Stimulated activated CD8-positive, alpha-beta memory T cell treated with anti-CD3 and anti-CD28 coated beads, Interleukin-4, amount 100 ng/mL, for 4 hours (primary cell): ENCODE results near the gene C16orf54.
"Not testable (repeated sequence)": the region's sequence is repeated elsewhere in the genome, so short reads cannot be mapped to it uniquely, and the experiment has no call there.

Source experiments
- DNase-seq, 2 donors: peaks; one replicate each; pipeline ENCODE4 v3.0.0-alpha.2; 2020; ENCODE audit warnings: low read depth in 2 of 2, low spot score in 1 of 2

C16orf54 gene

DNA sequence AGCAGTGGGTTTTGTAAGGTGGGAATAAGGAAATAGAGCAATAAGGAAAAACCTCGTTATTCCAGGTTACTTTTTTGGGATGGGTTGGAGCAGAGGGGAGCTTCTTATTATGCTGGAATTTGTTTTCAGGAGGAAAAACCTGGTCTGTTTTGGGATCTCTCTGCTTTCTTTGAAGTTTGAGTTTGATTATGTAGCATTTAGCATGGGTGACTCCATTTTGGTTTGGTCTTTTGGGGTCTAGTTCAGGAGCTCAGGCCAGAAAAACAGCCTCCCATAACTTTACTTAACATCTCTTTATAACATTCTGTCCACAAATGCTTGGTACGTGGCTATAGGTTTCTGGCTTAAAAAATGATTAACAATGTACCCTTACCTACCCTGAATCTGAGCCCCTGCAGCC is 23.7 kb upstream of the C16orf54 start:
- no peak for DNase-seq

DNA sequence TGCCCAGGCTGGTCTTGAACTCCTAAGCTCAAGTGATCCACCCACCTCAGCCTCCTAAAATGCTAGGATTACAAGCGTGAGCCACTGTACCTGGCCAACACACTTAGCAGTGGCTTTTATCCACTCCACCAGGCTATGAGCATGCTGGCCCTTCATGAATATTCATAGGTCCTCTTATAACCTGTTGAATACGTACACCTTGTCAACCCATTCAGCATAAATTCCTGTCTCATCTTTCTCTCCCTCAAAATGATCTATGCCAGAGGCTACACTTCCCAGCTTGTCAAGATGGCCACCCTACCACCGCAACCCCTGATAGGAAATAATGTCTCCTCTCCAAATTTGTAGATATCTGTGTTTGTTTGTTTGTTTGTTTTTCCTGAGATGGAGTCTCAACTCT is 21.3 kb upstream of the C16orf54 start:
- DNase-seq: no peak

DNA sequence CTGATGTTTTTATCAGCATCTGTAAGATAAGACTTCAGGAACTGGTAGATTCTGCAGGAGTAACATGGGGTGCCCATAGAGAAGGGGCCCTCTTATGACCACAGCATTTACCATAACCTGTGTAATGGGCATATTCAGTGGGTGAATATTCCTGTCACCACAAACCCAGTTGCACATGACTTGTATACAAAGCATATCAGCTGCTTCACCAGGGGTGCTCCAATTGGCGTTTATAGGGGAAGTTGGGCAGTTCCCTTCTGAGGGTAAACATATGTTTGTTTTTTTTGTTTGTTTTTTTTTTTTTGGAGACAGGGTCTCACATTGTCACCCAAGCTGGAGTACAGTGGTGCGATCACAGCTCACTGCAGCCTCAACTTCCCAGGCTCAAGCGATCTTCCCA is 20.8 kb upstream of the C16orf54 start:
- no peak for DNase-seq

DNA sequence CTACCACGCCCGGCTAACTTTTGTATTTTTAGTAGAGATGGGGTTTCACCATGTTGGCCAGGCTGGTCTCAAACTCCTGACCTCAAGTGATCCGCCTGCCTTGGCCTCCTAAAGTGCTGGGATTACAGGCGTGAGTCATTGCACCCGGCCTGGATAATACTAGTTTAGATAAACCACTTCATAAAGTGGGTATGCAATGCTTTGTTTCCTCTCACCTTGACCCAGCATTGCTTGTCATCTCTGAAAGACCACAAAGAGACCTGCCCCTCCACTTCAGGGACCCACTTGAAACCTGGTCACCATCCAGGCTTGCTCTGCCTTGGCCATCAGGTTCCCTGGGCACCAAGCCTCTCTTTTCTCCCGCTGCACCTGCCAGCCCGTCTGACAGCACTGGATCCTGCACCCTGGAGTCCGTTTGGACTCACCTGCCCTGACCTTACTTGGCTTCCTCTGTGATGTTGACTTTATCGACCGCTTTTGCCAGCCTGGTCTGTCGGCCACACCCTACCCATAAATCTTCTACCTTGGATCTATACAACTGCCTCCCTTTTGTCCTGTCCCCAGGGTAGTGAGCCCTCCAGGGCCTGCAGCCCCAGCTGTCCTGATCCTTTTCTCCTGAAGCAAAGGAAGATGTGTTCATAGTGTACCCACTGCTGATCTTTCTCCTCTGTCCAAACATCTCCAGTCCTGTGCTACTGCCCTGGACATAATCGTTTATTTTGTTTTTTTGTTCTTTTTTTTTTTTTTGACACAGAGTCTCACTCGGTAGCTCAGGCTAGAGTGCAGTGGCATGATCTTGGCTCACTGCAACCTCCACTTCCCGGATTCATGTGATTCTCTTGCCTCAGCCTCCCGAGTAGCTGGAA is 19.6 kb upstream of the C16orf54 start:
- no peak for DNase-seq

DNA sequence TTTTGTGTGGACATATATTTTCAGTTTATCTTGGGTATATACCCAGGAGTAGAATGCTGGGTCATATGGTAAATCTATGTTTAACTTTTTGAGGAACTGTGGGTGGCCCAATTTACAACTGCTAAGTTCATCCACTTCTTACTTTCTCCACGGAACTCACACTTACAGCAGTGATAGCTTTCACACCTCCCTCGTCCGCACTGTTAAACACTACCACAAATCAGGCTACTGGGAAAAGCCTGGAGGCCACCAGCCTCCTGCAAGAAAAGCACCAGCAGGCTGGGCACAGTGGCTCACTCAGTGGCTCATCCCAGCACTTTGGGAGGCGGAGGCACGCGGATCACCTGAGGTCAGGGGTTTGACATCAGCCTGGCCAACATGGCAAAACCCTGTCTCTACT is 17.5 kb upstream of the C16orf54 start:
- DNase-seq: no peak

DNA sequence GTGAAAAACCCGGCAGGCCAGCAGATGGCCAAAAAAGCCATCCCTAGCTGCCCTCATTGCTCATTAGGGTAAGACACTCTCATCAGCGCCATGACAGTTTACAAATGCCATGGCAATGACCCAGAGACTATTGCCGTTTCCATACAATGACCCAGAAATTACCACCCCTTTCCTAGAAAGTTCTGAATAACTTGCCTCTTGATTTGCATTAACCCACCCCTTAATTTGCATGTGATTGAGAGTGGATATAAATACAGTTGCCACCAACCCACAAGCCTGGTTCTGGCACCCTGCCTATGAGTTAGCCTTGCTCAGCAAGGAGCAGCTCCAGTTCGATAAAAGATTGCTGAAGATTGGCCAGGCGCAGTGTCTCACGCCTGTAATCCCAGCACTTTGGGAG is 16.1 kb upstream of the C16orf54 start:
- DNase-seq: no peak

DNA sequence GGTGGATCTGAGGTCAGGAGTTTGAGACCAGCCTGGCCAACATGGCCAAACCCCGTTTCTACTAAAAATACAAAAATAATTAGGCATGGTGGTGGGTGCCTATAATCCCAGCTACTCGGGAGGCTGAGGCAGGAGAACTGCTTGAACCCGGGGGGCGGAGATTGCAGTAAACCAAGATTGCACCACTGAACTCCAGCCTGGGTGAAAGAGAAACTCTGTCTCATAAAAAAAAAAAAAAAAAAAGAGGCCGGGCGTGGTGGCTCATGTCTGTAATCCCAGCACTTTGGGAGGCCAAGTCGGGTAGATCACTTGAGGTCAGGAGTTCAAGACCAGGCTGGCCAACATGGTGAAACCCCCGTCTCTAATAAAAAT is 15.5 kb upstream of the C16orf54 start:
- not testable (repeated sequence) for DNase-seq

DNA sequence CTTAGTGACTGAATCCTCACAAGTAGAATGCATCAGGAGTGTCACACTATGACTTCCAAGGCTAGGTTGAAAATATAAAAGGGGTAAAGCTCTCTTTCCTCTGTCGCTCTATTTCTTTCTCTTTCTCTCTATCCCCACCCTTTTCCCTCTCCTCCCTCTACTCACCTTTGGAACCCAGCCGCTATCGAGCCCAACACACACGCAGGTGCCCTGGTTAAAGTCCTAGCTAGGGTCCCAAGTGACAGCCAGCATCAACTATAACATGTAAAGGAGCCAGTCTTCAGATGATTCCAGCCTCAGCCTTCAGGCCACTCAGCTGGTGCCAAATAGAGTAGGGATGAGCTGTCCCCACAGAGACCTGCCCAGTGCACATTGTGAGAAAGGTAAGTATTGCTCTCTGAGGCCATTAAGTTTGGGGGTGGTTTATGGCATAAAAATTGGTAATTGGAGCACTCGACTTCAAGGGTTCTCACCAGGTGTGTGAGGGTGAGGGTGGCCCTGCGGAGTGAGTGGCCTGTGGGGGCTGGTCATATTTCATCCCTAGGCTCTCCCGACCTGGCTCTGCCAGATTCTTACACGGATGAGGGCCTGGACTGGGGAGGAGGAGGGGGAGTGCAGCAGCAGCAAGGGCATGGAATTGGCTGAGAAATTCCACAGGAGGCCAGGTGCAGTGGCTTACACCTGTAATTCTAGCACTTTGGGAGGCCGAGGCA is 14.9 kb upstream of the C16orf54 start:
- no peak for DNase-seq

DNA sequence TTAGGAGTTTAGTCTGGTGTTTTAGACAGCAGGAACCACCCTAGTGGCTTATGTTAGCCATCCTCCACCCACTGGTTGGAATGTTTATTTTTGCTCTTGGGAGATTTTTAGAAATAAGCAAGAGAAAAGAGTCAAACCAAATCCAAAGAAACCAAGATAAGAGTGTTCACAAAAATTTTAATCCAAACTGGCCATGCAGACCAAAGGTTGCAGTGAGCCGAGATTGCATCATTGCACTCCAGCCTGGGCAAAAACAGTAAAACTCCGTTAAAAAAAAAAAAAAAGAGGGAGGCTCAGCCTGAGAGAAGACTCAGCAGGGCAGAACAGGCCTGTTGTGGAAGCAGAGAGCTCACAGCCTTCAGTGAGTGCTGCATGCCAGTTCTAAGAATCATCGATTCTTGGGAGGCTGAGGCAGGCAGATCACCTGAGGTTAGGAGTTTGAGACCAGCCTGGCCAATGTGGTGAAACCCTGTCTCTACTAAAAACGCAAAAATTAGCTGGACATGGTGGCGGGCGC is 12.2 kb upstream of the C16orf54 start:
- no peak for DNase-seq

DNA sequence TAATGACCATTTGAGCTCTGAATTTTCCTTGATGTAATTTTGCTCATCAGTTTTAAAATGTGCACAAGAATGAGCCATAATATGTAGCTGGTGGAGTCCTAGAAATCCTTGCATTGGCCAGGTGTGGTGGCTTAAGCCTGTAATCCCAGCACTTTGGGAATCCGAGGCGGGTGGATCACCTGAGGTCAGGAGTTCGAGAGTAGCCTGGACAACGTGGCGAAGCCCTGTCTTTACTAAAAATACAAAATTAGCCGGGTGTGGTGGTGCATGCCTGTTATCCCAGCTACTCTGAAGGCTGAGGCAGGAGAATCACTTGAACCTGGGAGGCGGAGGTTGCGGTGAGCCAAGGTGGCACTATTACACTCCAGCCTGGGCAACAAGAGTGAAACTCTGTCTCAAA is 11.3 kb upstream of the C16orf54 start:
- DNase-seq: not testable (repeated sequence)

DNA sequence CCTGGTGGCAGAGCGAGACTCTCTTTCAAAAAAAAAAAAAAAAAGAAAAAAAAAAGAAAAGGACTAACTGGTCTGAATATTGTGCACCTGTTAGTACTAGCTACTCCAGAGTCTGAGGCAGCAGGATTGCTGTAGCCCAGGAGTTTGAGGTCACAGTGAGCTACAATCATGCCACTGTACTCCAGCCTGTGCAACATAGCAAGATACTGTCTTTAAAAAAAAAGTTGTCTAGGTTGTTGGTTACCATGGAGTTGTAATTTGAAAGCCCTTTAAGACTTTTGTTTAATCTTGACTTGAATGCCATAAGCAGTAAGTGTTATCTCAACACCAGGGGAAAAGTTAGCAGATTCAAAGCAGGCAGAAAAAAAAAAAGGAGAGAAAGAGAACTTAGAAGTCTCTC is 10.9 kb upstream of the C16orf54 start:
- DNase-seq: no peak

DNA sequence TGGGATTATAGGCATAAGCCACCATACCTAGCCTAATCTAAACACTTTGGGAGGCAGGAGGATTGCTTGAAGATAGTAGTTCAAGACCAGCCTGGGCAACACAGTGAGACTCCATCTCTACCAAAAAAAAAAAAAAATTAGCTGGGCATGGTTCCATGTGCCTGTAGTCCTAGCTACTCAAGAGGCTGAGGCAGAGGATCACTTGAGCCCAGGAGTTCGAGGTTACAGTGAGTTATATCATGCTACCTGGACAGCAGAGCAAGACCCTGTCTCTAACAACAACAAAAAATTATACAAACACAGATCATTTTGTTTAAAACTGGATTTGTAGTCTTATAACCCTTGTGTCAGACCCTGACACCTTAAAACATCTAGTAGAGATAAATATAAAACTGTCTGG is 7.7 kb upstream of the C16orf54 start:
- no peak for DNase-seq

DNA sequence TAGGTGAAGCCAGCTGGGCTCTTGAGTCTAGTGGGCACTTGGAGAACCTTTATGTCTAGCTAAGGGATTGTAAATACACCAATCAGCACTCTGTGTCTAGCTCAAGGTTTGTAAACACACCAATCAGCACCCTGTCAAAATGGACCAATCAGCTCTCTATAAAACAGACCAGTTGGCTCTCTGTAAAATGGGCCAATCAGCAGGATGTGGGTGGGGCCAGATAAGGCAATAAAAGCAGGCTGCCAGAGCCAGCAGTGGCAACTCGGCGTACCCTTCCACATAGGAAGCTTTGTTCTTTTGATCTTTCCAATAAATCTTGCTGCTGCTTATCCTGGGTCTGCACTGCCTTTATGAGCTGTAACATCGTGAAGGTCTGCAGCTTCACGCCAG is 3.0 kb upstream of the C16orf54 start:
- not testable (repeated sequence) for DNase-seq

DNA sequence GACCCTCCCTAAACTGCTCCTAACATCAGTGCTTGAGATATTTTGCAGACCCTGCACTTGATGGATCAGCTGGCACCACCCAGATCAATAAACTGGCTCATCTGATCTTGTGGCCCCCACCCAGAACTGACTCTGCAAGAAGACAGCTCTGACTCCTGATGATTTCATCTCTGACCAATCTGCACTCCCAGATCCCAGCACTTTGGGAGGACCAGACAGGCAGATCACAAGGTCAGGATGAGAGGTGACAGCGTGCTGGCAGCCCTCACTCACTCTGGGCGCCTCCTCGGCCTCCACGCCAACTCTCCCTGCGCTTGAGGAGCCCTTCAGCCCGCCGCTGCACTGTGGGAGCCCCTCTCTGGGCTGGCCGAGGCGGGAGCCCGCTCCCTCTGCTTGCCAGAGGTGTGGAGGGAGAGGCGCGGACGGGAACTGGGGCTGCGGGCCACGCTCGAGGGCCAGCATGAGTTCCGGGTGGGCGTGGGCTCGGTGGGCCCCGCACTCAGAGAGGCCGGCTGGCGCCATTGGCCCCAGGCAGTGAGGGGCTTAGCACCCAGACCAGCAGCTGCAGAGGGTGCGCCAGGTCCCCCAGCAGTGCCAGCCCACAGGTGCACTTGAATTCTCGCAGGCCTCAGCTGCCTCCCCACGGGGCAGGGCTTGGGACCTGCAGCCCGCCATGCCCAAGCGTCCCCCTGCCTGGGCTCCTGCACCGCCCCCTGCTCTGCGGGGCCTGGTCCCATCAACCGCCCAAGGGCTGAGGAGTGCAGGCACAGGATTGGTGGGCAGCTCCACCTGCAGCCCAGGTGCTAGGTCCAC is 2.4 kb upstream of the C16orf54 start:
- DNase-seq: no peak

DNA sequence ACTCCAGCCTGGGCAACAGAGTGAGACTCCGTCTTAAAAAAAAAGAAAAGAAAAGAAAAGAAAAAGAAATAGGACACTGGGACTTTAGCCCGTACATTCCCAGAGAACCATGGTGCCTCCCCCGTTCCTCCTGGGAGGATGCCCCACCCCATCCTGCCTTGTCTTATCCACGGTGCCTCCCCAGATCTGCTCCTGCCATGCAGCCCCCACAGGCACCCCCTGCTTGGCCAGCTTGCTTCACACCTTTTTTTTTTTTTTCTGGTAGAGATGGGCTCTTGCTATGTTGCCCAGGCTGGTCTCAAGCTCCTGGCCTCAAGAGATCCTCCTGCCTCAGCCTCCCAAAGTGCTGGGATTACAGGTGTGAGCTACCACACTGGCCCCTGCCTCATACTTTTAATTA is 728 bp upstream of the C16orf54 start:
- DNase-seq: not testable (repeated sequence)

DNA sequence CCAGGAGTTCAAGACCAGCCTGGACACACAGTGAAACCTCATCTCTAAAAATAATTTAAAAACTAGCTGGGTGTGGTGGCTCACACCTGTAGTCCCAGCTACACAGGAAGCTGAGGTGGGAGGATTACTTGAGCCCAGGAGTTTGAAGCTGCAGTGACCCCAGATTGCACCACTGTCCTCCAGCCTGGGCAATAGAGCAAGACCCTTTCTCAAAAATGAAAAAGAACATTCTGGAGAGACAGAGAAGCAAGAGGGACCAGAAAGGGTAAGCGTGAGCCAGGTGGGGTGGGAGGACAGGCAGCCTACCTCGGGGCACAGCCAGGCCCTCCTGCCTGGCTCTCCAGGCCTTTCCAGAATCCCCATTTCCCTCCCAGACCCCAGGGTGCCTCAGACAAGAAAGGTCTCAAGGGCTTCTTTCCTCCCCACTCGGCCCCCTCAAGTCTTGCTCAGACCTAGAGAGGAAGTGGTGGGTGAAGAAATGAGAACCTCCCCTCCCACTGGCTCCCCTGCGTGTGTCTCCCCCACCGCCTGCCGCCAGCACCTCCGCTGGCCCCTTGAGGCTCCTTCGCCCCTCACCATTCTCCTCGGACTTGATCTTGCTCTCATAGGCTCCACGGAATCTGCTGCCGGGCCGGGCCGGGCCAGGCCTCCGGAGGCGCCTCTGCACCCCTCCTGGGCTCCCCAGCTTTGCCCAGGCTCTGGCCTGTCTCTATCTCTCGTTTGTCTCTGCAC is 503 bp downstream of the C16orf54 start:
- DNase-seq: no peak

DNA sequence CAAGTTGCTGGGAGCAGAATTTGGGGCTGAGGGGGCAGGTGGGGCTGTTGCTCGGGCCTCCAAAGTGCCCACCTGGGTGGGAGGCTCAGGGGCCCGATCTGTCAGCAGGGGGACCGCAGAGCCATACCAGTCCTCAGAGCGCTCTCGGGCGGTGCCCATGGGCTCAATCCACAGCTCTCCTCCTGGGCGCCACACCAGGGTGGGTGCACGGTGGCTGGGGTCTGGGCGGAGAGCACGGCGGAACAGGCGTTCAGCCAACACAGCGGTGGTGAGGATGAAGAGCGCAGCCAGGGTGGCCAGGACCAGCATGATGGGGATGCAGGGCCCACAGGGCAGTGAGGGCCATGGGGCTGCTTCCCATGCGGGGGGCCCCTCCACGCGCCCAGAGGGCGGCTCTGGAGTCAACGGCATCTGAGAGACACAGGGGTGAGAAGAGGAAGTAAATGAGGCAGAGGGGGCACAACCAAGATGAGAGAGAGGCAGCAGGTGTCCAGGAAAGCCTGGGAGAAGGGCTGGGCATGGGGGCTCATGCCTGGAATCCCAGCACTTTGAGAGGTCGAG is 1.2 kb downstream of the C16orf54 start:
- no peak for DNase-seq

DNA sequence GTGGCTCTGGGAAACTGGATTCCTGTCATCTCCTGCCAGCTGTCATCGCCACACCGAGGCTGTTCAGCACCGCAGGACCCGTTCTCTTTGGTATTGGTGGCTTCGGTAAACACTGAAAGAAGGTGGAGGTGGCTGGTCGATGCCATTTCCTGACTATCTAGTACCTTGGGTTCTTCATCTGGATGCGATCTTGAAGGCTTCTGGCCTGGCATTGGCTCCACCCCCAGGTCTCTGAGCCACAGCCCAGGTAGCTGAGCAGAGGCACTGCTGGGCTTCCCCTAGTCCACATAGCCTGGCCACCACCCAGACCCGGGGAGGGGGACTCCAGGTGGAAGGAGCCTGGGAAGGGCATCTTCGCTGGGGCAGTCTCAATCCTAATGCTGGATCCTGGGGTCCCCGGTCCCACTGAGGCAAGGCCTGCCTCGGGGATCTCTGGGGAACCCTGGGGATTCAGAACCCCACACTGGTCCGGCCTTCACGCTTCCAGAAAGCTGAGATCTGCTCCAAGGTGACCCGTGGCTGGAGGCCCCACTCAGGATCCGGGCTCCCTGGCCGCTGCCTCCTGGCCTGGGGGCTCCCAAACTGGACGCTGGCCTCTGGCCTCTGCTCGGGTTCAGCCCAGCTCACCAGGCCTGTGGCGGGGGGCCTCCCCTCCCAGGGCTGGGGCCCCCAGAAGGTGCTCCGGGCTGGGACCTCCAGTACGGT is 1.8 kb downstream of the C16orf54 start:
- no peak for DNase-seq

DNA sequence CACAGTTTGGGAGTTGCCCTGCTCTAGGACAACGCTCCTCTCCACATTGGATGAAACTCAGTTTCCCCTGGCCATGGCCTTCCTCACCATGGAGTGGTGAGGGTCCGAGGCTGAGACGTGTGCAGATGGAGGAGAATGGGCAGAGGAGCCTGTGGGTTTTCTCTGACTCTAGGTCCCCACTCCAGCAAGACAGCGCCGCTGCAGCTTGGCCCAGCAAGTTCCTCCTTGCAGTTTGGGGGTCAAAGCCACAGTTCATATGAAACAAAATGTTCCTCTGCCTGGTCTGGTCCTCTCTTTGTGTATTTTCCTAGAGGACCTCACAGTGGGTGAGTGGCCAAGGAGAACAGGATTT is 2.3 kb downstream of the C16orf54 start:
- no peak for DNase-seq

DNA sequence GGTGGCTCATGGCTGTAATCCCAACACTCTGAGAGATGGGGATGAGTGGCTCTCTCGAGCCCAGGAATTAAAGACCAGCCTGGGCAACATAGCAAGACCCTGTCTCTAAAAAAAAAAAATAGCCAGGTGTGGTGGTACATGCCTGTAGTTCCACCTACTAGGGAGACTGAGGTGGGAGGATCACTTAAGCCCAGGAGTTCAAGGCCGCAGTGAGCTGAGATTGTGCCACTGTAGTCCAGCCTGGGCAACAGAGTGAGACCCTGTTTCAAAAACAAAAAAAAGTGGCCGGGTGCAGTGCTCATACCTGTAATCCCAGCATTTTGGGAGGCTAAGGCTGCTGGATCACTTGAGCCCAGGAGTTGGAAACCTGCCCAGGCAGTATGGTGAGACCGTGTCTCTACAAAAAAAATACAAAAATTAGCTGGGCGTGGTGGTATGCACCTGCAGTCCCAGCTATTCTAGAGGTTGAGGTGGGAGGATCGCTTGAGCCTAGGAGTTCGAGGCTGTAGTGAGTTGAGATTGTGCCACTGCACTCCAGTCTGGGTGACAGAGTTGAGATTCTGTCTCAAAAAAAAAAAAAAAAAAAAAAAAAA is 3.0 kb downstream of the C16orf54 start:
- DNase-seq: no peak
